ENCODE data around the gene ARHGAP15.

GRCh38 chr2:143296089-143296488 lies 166.9 kb downstream of the ARHGAP15 start:
- no peak for TF ChIP-seq CTCF (IDR thresholded peaks at IDR 0.05)
- no peak for TF ChIP-seq POLR2A (IDR thresholded peaks at IDR 0.05)
